ENCODE data around the gene ARID3B.
"Not testable (repeated sequence)": the region's sequence is repeated elsewhere in the genome, so short reads cannot be mapped to it uniquely, and the experiment has no call there.

The ARID3B gene

DNA sequence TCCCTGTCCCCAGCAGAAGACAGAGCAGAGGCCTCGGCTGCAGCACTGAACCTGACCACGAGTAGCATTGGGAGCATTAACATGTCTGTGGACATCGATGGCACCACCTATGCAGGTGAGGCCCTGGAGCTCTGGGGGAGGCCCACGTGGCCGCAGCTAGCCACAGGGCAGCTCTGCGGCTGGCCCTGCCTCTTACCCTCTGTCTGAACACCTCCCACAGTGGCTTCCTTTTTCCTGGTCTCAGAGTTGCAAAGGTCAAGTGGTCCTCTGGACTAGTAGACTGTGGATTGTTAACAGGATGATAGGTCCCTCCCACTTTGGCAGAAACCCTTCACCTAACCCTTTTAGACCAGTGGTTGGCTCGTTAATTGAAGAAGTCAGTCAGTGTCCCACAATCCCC is 52.1 kb downstream of the ARID3B start:
- no peak for DNase-seq (ENCODE audit: low spot score)
- peaks cover 45 to 76% of the 10 kb centered on the region in 2 donors for H3K36me3 ChIP-seq (replicated peaks in 1 of 2; ENCODE audit: control insufficient read depth in 2 of 2, insufficient read depth in 2 of 2, low read length in 2 of 2)
- WGBS, 2 donors (ENCODE audit: extremely low coverage in 2 of 2, insufficient read length in 2 of 2, insufficient replicate concordance in 1 of 2), result no CpG with 5 or more reads among the region's 7 CpGs

GRCh38 chr15:74594455-74594854 is 53.4 kb downstream of the ARID3B start:
- Histone ChIP-seq H3K4me3 (ENCODE audit: low read length in 2 of 2) (no peak overlapping the region), H3K4ac (ENCODE audit: low read length) (no peak overlapping the region), H4K91ac (ENCODE audit: low read depth, low read length, poor library complexity) (no peak overlapping the region), H2BK12ac (ENCODE audit: low read length) (no peak overlapping the region), H3K27ac (replicated peaks; ENCODE audit: low read length) (no peak overlapping the region), H3K9ac (ENCODE audit: low read depth, low read length, poor library complexity) (no peak overlapping the region), H2BK120ac (ENCODE audit: low read depth, low read length) (no peak overlapping the region), H3K27me3 (ENCODE audit: control insufficient read depth in 3 of 3, insufficient read depth in 3 of 3, low read depth in 1 of 3, low read length in 3 of 3) (no peaks in the 10 kb centered on the region), H3K4me1 (ENCODE audit: control insufficient read depth in 2 of 2, insufficient read depth in 1 of 2, low read depth in 1 of 2, low read length in 2 of 2) (peaks cover 0 to 8% of the 10 kb centered on the region in 2 donors), H3K23ac (ENCODE audit: low read depth, low read length, poor library complexity) (no peak overlapping the region), H2BK5ac (ENCODE audit: low read length) (no peak overlapping the region), H3K18ac (ENCODE audit: low read length) (no peak overlapping the region), H3K4me2 (ENCODE audit: insufficient read depth, low read length, poor library complexity, severe bottlenecking) (no peak overlapping the region), H4K8ac (ENCODE audit: low read depth, low read length) (no peak overlapping the region), H3K36me3 (replicated peaks in 1 of 2; ENCODE audit: control insufficient read depth in 2 of 2, insufficient read depth in 2 of 2, low read length in 2 of 2) (peaks cover 49 to 80% of the 10 kb centered on the region in 2 donors), H2AFZ (ENCODE audit: low read length) (no peak overlapping the region), H3K9me3 (replicated peaks in 1 of 2; ENCODE audit: control insufficient read depth in 2 of 2, insufficient read depth in 1 of 2, low read depth in 1 of 2, low read length in 2 of 2) (no peaks in the 10 kb centered on the region), H2AK5ac (ENCODE audit: low read depth, low read length) (no peak overlapping the region), H3K14ac (ENCODE audit: low read length) (no peak overlapping the region), H3K79me1 (ENCODE audit: low read depth, low read length) (peaks cover 3% of the 10 kb centered on the region), H2BK15ac (ENCODE audit: low read length) (no peak overlapping the region)
- WGBS, 2 donors (ENCODE audit: extremely low coverage in 2 of 2, insufficient read length in 2 of 2, insufficient replicate concordance in 1 of 2), result no CpG with 5 or more reads among the region's 4 CpGs
- DNase-seq (ENCODE audit: low spot score), result no peak

More for the DNA sequence above, 52.1 kb downstream of the ARID3B start:
- Histone ChIP-seq H3K14ac (ENCODE audit: low read length) (no peak overlapping the region), H3K4me2 (ENCODE audit: insufficient read depth, low read length, poor library complexity, severe bottlenecking) (no peak overlapping the region), H3K9ac (ENCODE audit: low read depth, low read length, poor library complexity) (no peak overlapping the region), H4K91ac (ENCODE audit: low read depth, low read length, poor library complexity) (no peak overlapping the region), H3K23ac (ENCODE audit: low read depth, low read length, poor library complexity) (no peak overlapping the region), H3K4me1 (ENCODE audit: control insufficient read depth in 2 of 2, insufficient read depth in 1 of 2, low read depth in 1 of 2, low read length in 2 of 2) (peaks cover 5 to 10% of the 10 kb centered on the region in 2 donors), H2BK5ac (ENCODE audit: low read length) (no peak overlapping the region), H3K18ac (ENCODE audit: low read length) (no peak overlapping the region), H3K27ac (replicated peaks; ENCODE audit: low read length) (no peak overlapping the region), H3K79me1 (ENCODE audit: low read depth, low read length) (no peaks in the 10 kb centered on the region), H2AK5ac (ENCODE audit: low read depth, low read length) (no peak overlapping the region), H2AFZ (ENCODE audit: low read length) (no peak overlapping the region), H2BK120ac (ENCODE audit: low read depth, low read length) (no peak overlapping the region), H3K4ac (ENCODE audit: low read length) (no peak overlapping the region), H2BK15ac (ENCODE audit: low read length) (no peak overlapping the region), H3K9me3 (replicated peaks in 1 of 2; ENCODE audit: control insufficient read depth in 2 of 2, insufficient read depth in 1 of 2, low read depth in 1 of 2, low read length in 2 of 2) (no peaks in the 10 kb centered on the region), H4K8ac (ENCODE audit: low read depth, low read length) (no peak overlapping the region), H2BK12ac (ENCODE audit: low read length) (no peak overlapping the region), H3K27me3 (ENCODE audit: control insufficient read depth in 3 of 3, insufficient read depth in 3 of 3, low read depth in 1 of 3, low read length in 3 of 3) (no peaks in the 10 kb centered on the region), H3K4me3 (ENCODE audit: low read length in 2 of 2) (no peak overlapping the region)

- Histone ChIP-seq H3K23ac (ENCODE audit: low read depth, low read length, poor library complexity) (no peak overlapping the region), H3K9me3 (replicated peaks in 1 of 2; ENCODE audit: control insufficient read depth in 2 of 2, insufficient read depth in 1 of 2, low read depth in 1 of 2, low read length in 2 of 2) (no peaks in the 10 kb centered on the region), H3K79me1 (ENCODE audit: low read depth, low read length) (peaks cover 3% of the 10 kb centered on the region), H3K36me3 (replicated peaks in 1 of 2; ENCODE audit: control insufficient read depth in 2 of 2, insufficient read depth in 2 of 2, low read length in 2 of 2) (peaks cover 43 to 77% of the 10 kb centered on the region in 2 donors), H3K4ac (ENCODE audit: low read length) (no peak overlapping the region), H4K91ac (ENCODE audit: low read depth, low read length, poor library complexity) (no peak overlapping the region), H2BK12ac (ENCODE audit: low read length) (no peak overlapping the region), H2AFZ (ENCODE audit: low read length) (no peak overlapping the region), H3K14ac (ENCODE audit: low read length) (no peak overlapping the region), H3K4me1 (ENCODE audit: control insufficient read depth in 2 of 2, insufficient read depth in 1 of 2, low read depth in 1 of 2, low read length in 2 of 2) (peaks cover 0 to 5% of the 10 kb centered on the region in 2 donors), H2BK120ac (ENCODE audit: low read depth, low read length) (no peak overlapping the region), H3K9ac (ENCODE audit: low read depth, low read length, poor library complexity) (no peak overlapping the region), H2BK5ac (ENCODE audit: low read length) (no peak overlapping the region), H4K8ac (ENCODE audit: low read depth, low read length) (no peak overlapping the region), H3K4me2 (ENCODE audit: insufficient read depth, low read length, poor library complexity, severe bottlenecking) (no peak overlapping the region), H2AK5ac (ENCODE audit: low read depth, low read length) (no peak overlapping the region), H2BK15ac (ENCODE audit: low read length) (no peak overlapping the region), H3K4me3 (ENCODE audit: low read length in 2 of 2) (no peak overlapping the region), H3K27ac (replicated peaks; ENCODE audit: low read length) (no peak overlapping the region), H3K27me3 (ENCODE audit: control insufficient read depth in 3 of 3, insufficient read depth in 3 of 3, low read depth in 1 of 3, low read length in 3 of 3) (no peaks in the 10 kb centered on the region), H3K18ac (ENCODE audit: low read length) (no peak overlapping the region)
- no CpG with 5 or more reads among the region's 5 CpGs for WGBS, 2 donors (ENCODE audit: extremely low coverage in 2 of 2, insufficient read length in 2 of 2, insufficient replicate concordance in 1 of 2)
- DNase-seq (ENCODE audit: low spot score), result no peak
Observed at GRCh38 chr15:74595271-74595670, 54.3 kb downstream of the ARID3B start.

- not testable (repeated sequence) for H3K79me1 ChIP-seq (ENCODE audit: low read depth, low read length); H3K9ac ChIP-seq (ENCODE audit: low read depth, low read length, poor library complexity); H3K4me2 ChIP-seq (ENCODE audit: insufficient read depth, low read length, poor library complexity, severe bottlenecking); H3K9me3 ChIP-seq (replicated peaks in 1 of 2; ENCODE audit: control insufficient read depth in 2 of 2, insufficient read depth in 1 of 2, low read depth in 1 of 2, low read length in 2 of 2); H3K23ac ChIP-seq (ENCODE audit: low read depth, low read length, poor library complexity); H3K18ac ChIP-seq (ENCODE audit: low read length); H2BK120ac ChIP-seq (ENCODE audit: low read depth, low read length); DNase-seq (ENCODE audit: low spot score); H3K4ac ChIP-seq (ENCODE audit: low read length); H2AFZ ChIP-seq (ENCODE audit: low read length); H2BK15ac ChIP-seq (ENCODE audit: low read length); H3K4me1 ChIP-seq (ENCODE audit: control insufficient read depth in 2 of 2, insufficient read depth in 1 of 2, low read depth in 1 of 2, low read length in 2 of 2); H2BK5ac ChIP-seq (ENCODE audit: low read length); H2BK12ac ChIP-seq (ENCODE audit: low read length); H3K27me3 ChIP-seq (ENCODE audit: control insufficient read depth in 3 of 3, insufficient read depth in 3 of 3, low read depth in 1 of 3, low read length in 3 of 3); H2AK5ac ChIP-seq (ENCODE audit: low read depth, low read length); H4K8ac ChIP-seq (ENCODE audit: low read depth, low read length); H3K4me3 ChIP-seq (ENCODE audit: low read length in 2 of 2); H3K14ac ChIP-seq (ENCODE audit: low read length); H4K91ac ChIP-seq (ENCODE audit: low read depth, low read length, poor library complexity); H3K27ac ChIP-seq (replicated peaks; ENCODE audit: low read length)
- WGBS, 2 donors (ENCODE audit: extremely low coverage in 2 of 2, insufficient read length in 2 of 2, insufficient replicate concordance in 1 of 2), result no CpG with 5 or more reads among the region's 11 CpGs
- H3K36me3 ChIP-seq (replicated peaks in 1 of 2; ENCODE audit: control insufficient read depth in 2 of 2, insufficient read depth in 2 of 2, low read length in 2 of 2), result peaks cover 33 to 62% of the 10 kb centered on the region in 2 donors
Observed at GRCh38 chr15:74596736-74597135, 55.7 kb downstream of the ARID3B start.

All from neuronal stem cell (in vitro differentiated cells).